Trophoblast cell (in vitro differentiated cells and primary cell): ENCODE results near the gene MIOX.

Experiments used
- DNase-seq, 2 donors: peaks; one replicate each; pipeline ENCODE4 v3.0.0-alpha.2; 2016
- H2AFZ ChIP-seq: 2 replicates; pipeline ENCODE4 v1.6.1; 2013; ENCODE audit warnings: low read length, moderate library complexity, mild to moderate bottlenecking; ENCODE audit not compliant: insufficient read depth, poor library complexity
- H2AK5ac ChIP-seq: 2 replicates; pipeline ENCODE4 v1.6.1; 2013; ENCODE audit warnings: mild to moderate bottlenecking, low read length
- H2BK120ac ChIP-seq: 2 replicates; pipeline ENCODE4 v1.6.1; 2013; ENCODE audit warnings: low read length, mild to moderate bottlenecking, moderate library complexity; ENCODE audit not compliant: insufficient read depth, poor library complexity
- H2BK12ac ChIP-seq: 2 replicates; pipeline ENCODE4 v1.6.1; 2013; ENCODE audit warnings: mild to moderate bottlenecking, low read length, moderate library complexity
- H2BK5ac ChIP-seq: 2 replicates; pipeline ENCODE4 v1.6.1; 2013; ENCODE audit warnings: low read length, low read depth, moderate library complexity, mild to moderate bottlenecking; ENCODE audit not compliant: poor library complexity
- H3K14ac ChIP-seq: 2 replicates; pipeline ENCODE4 v1.6.1; 2013; ENCODE audit warnings: mild to moderate bottlenecking, low read length
- H3K18ac ChIP-seq: 2 replicates; pipeline ENCODE4 v1.6.1; 2013; ENCODE audit warnings: mild to moderate bottlenecking, low read length
- H3K23ac ChIP-seq: 2 replicates; pipeline ENCODE4 v1.6.1; 2013; ENCODE audit warnings: low read length
- H3K27ac ChIP-seq: 2 replicates; pipeline ENCODE4 v1.5.1; 2013; ENCODE audit warnings: low read depth, mild to moderate bottlenecking, inconsistent platforms, low read length, moderate library complexity
- H3K27me3 ChIP-seq: 2 replicates; pipeline ENCODE4 v1.6.1; 2013; ENCODE audit warnings: inconsistent platforms, mild to moderate bottlenecking, low read length, moderate library complexity; ENCODE audit not compliant: insufficient read depth
- H3K36me3 ChIP-seq, 2 experiments: 1 replicate in 1 of 2; 2 replicates in 1 of 2; pipeline ENCODE4 v1.6.1; 2013; ENCODE audit warnings: low read length in 2 of 2, mild to moderate bottlenecking in 2 of 2, moderate library complexity in 1 of 2; ENCODE audit not compliant: insufficient read depth in 2 of 2, control insufficient read depth in 1 of 2
- H3K4ac ChIP-seq: 2 replicates; pipeline ENCODE4 v1.6.1; 2013; ENCODE audit warnings: low read depth, mild to moderate bottlenecking, low read length, moderate library complexity
- H3K4me1 ChIP-seq, 2 experiments: 1 replicate in 1 of 2; 2 replicates in 1 of 2; pipeline ENCODE4 v1.6.1; 2013; ENCODE audit warnings: low read length in 2 of 2, mild to moderate bottlenecking in 2 of 2, moderate library complexity in 1 of 2; ENCODE audit not compliant: insufficient read depth in 2 of 2, control insufficient read depth in 1 of 2
- H3K4me2 ChIP-seq: 2 replicates; pipeline ENCODE4 v1.6.1; 2013; ENCODE audit warnings: inconsistent platforms, mild to moderate bottlenecking, low read length, moderate library complexity
- H3K4me3 ChIP-seq: 2 replicates; pipeline ENCODE4 v1.5.1; 2013; ENCODE audit warnings: mild to moderate bottlenecking, low read depth, low read length, inconsistent platforms
- H3K79me1 ChIP-seq: one replicate; pipeline ENCODE4 v1.6.1; 2013; ENCODE audit warnings: low read length
- H3K79me2 ChIP-seq: 2 replicates; pipeline ENCODE4 v1.6.1; 2013; ENCODE audit warnings: low read length, mild to moderate bottlenecking; ENCODE audit not compliant: control insufficient read depth, insufficient read depth, poor library complexity
- H3K9ac ChIP-seq: 2 replicates; pipeline ENCODE4 v1.6.1; 2013; ENCODE audit warnings: mild to moderate bottlenecking, low read length
- H3K9me3 ChIP-seq: 2 replicates; pipeline ENCODE4 v1.6.1; 2013; ENCODE audit warnings: low read depth, mild to moderate bottlenecking, control low read depth, inconsistent platforms, low read length; ENCODE audit not compliant: insufficient read depth
- H4K12ac ChIP-seq: 2 replicates; pipeline ENCODE4 v1.6.1; 2013; ENCODE audit warnings: low read depth, mild to moderate bottlenecking, low read length, moderate library complexity
- H4K8ac ChIP-seq: 2 replicates; pipeline ENCODE4 v1.6.1; 2013; ENCODE audit warnings: low read depth, mild to moderate bottlenecking, low read length, moderate library complexity
- H4K91ac ChIP-seq: one replicate; pipeline ENCODE4 v1.6.1; 2013; ENCODE audit warnings: low read depth, mild to moderate bottlenecking, low read length, moderate library complexity
- WGBS: extraction: QIAGEN DNeasy Blood & Tissue Kit; methylation state at CpG from one replicate; pipeline ENCODE4 v1.1.7; 2013; ENCODE audit warnings: missing lambda C conversion rate; ENCODE audit not compliant: insufficient read length, insufficient coverage; ENCODE audit errors: extremely low coverage; 5-methylcytosine and 5-hydroxymethylcytosine counted together

MIOX gene

GRCh38 chr22:50490531-50491308 lies 4.1 kb downstream of the MIOX start:
- no peaks in the 10 kb centered on the region for H3K4me1 ChIP-seq
- H3K79me2 ChIP-seq, result no peaks in the 10 kb centered on the region
- H3K18ac ChIP-seq, result no peak overlapping the region
- H2BK5ac ChIP-seq, result no peak overlapping the region
- H3K36me3 ChIP-seq, result no peaks in the 10 kb centered on the region
- no peak overlapping the region for H2AFZ ChIP-seq
- H3K27me3 ChIP-seq, result no peaks in the 10 kb centered on the region
- H3K9me3 ChIP-seq, result no peaks in the 10 kb centered on the region
- H2AK5ac ChIP-seq, result no peak overlapping the region
- WGBS, result no CpG with 5 or more reads among the region's 27 CpGs
- no peak overlapping the region for H4K91ac ChIP-seq
- H3K4me2 ChIP-seq, result no peak overlapping the region
- no peak overlapping the region for H4K12ac ChIP-seq
- no peak overlapping the region for H3K4me3 ChIP-seq
- H3K14ac ChIP-seq, result no peak overlapping the region
- H3K23ac ChIP-seq, result no peak overlapping the region
- no peak overlapping the region for H3K9ac ChIP-seq
- no peaks in the 10 kb centered on the region for H3K79me1 ChIP-seq
- no peak overlapping the region for H4K8ac ChIP-seq
- no peak overlapping the region for H3K4ac ChIP-seq
- DNase-seq, result no peak
- H3K27ac ChIP-seq, result no peak overlapping the region
- no peak overlapping the region for H2BK12ac ChIP-seq
- H2BK120ac ChIP-seq, result no peak overlapping the region

- Histone ChIP-seq H2BK120ac (no peak overlapping the region), H3K23ac (no peak overlapping the region), H2BK12ac (no peak overlapping the region), H2AK5ac (no peak overlapping the region), H3K79me2 (no peaks in the 10 kb centered on the region), H3K4me1 (peaks cover 3 to 6% of the 10 kb centered on the region in 2 experiments), H2BK5ac (no peak overlapping the region), H3K14ac (no peak overlapping the region), H3K27ac (no peak overlapping the region), H3K9ac (no peak overlapping the region), H3K4me3 (no peak overlapping the region), H3K27me3 (no peaks in the 10 kb centered on the region), H3K36me3 (peaks cover under 1 to 1% of the 10 kb centered on the region in 2 experiments), H2AFZ (no peak overlapping the region), H3K79me1 (no peaks in the 10 kb centered on the region), H3K4me2 (no peak overlapping the region), H4K12ac (no peak overlapping the region), H4K91ac (no peak overlapping the region), H3K4ac (no peak overlapping the region), H3K9me3 (no peaks in the 10 kb centered on the region), H4K8ac (no peak overlapping the region), H3K18ac (no peak overlapping the region)
- DNase-seq, result no peak
- no CpG with 5 or more reads among the region's 6 CpGs for WGBS
These were observed 10.4 kb downstream of the MIOX start for GRCh38 chr22:50497093-50497492.

DNA sequence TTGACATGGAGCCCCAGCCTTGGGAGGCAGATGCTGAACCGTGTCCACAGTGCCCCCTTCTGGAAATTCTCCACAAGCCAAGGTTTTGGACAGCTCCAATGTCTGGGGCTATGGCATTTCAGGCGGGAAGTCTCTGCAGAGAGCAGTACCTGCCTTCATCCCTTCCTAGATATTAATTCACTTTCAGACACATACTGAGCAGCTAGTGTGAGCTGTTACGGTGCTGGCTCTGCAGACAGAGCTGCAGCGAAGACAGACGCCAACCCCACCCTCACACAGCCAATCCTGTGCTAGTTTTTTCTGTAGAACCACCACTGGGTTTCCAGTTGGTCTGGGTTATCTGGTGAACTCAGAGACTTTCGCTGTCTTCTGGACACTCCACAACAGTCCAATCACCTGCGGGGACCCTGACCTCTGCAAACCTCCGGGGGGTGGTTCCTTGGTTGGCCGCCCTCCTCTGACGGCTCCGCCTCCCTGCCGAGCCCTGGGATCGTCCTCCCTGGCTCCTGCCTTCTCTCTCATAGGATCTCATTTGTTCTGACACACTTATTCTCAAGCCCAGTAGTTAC lies 11.7 kb downstream of the MIOX start:
- no peaks in the 10 kb centered on the region for H3K9me3 ChIP-seq
- H3K4me1 ChIP-seq, result peaks cover 3 to 6% of the 10 kb centered on the region in 2 experiments
- no CpG with 5 or more reads among the region's 13 CpGs for WGBS
- H4K91ac ChIP-seq, result no peak overlapping the region
- no peaks in the 10 kb centered on the region for H3K27me3 ChIP-seq
- no peak overlapping the region for H2AFZ ChIP-seq
- no peak overlapping the region for H2AK5ac ChIP-seq
- H3K23ac ChIP-seq, result no peak overlapping the region
- peaks cover 13 to 14% of the 10 kb centered on the region in 2 experiments for H3K36me3 ChIP-seq
- DNase-seq, result peak; percentile 75 to 91
- no peak overlapping the region for H3K9ac ChIP-seq
- H2BK5ac ChIP-seq, result no peak overlapping the region
- no peaks in the 10 kb centered on the region for H3K79me1 ChIP-seq
- H3K4me3 ChIP-seq, result no peak overlapping the region
- no peak overlapping the region for H4K12ac ChIP-seq
- no peak overlapping the region for H3K14ac ChIP-seq
- no peak overlapping the region for H3K18ac ChIP-seq
- no peak overlapping the region for H3K4me2 ChIP-seq
- no peak overlapping the region for H3K4ac ChIP-seq
- H2BK120ac ChIP-seq, result no peak overlapping the region
- no peak overlapping the region for H3K27ac ChIP-seq
- H4K8ac ChIP-seq, result no peak overlapping the region
- H3K79me2 ChIP-seq, result no peaks in the 10 kb centered on the region
- no peak overlapping the region for H2BK12ac ChIP-seq

GRCh38 chr22:50500452-50500851 lies 13.8 kb downstream of the MIOX start:
- no peak overlapping the region for H3K4ac ChIP-seq
- no peak overlapping the region for H3K27ac ChIP-seq
- no peak overlapping the region for H3K18ac ChIP-seq
- no peak overlapping the region for H3K23ac ChIP-seq
- no peaks in the 10 kb centered on the region for H3K27me3 ChIP-seq
- no peak overlapping the region for H3K4me2 ChIP-seq
- H2BK120ac ChIP-seq, result no peak overlapping the region
- no peak overlapping the region for H4K91ac ChIP-seq
- H3K79me2 ChIP-seq, result no peaks in the 10 kb centered on the region
- H4K12ac ChIP-seq, result no peak overlapping the region
- H3K14ac ChIP-seq, result no peak overlapping the region
- no peak for DNase-seq
- no peak overlapping the region for H3K4me3 ChIP-seq
- WGBS, result no CpG with 5 or more reads among the region's 12 CpGs
- no peak overlapping the region for H2AFZ ChIP-seq
- H4K8ac ChIP-seq, result no peak overlapping the region
- H2BK12ac ChIP-seq, result no peak overlapping the region
- no peaks in the 10 kb centered on the region for H3K9me3 ChIP-seq
- H3K9ac ChIP-seq, result no peak overlapping the region
- H3K36me3 ChIP-seq, result peaks cover 28 to 29% of the 10 kb centered on the region in 2 experiments
- H3K4me1 ChIP-seq, result peaks cover 3 to 6% of the 10 kb centered on the region in 2 experiments
- no peaks in the 10 kb centered on the region for H3K79me1 ChIP-seq
- no peak overlapping the region for H2BK5ac ChIP-seq
- H2AK5ac ChIP-seq, result no peak overlapping the region
